NCI-H2081 treated with DMSO at 0.1 percent for 48 hours (cell line): Measurements from ENCODE around the gene GLI3.

Experiments used
- DNase-seq: peaks from one replicate; lab custom pipeline; 2025; lab: John Stamatoyannopoulos, UW

Gene GLI3

DNA sequence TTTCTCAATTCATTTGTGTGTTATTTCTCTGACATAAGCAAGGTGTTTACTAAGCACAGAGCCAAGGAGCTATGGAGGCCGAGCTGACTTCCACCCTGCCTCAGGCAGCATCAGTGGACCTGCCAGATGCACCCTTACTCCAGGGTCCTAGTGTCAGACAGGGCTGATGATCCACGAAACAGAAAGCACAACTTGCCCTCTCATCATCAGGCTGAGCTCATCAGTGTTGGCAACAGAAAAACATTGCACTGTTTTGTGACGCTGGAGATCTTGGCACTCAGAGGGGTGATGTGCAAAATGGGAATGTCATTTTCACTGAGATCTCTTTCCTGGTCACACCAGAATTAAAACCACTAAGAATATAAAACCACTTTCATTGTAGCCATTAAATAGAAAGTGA lies 201.8 kb downstream of the GLI3 start:
- no peak for DNase-seq

- DNase-seq, result no peak
Observed at GRCh38 chr7:42033480-42033879, 203.5 kb downstream of the GLI3 start.

DNA sequence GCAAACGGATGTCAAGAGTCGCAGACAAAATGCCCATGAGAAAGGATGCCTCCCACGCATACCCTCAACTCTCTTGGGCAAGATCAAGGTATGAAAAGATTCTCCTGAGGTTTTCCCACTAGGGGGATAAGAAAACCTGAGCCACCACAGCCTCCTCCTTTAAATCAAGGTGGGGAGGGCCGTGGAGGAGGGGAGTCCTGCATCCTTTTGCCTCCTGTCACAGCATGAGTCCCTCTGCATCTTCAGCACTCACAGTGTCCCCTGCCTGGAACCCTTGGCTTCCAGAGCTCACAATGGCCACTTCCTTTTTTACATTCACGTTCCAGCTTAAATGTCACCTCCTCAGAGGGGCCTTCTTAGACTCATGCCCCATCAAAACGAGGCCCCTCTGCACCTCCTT lies 207.6 kb downstream of the GLI3 start:
- DNase-seq, result no peak

DNA sequence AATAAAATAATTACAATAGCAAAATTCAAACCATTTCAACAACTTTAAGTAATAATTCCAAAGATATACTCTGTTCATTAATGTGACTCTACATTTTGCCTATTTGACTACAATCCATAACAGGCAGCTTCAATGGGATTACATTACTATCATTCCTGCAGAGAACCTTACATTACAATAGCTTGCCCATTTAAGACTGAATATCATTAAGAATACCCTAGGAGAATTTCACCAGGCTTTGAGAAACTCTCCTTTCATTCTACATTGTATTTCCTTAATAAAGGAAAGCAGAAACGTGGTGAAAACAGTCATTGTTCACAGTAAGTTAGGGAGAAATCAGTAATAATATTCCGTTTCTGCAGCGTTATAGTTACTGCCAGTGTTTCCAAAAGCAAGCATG lies 209.5 kb downstream of the GLI3 start:
- no peak for DNase-seq

DNA sequence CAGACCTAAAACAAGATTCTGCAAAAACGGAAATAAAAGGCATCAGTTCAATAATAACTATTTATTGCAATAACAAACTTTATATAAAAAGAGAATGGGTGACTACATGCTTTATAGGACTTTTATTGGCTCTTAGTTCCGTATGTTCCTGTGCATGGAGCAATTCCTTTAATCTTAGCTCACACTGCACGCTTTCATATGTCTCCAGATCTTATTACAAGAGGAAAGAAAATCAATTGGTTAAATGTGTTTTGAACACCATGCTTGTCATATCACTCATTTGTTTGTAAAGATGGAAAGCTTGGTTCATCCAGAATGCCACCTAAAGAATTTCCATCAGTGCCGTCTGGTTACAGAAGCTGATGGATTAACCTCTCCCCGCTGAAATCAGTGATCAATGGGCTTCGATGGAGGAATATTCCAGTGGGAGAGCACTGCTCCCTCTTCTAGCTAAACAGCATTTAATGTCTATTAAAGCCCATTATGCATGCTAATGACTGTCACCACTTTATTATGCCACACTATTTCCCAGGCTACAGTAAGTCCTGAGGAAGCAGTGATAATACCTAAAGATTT lies 210.3 kb downstream of the GLI3 start:
- no peak for DNase-seq

GRCh38 chr7:42025635-42026375 lies 211.2 kb downstream of the GLI3 start:
- DNase-seq, result no peak

GRCh38 chr7:42024537-42024936 lies 212.5 kb downstream of the GLI3 start:
- DNase-seq, result no peak

DNA sequence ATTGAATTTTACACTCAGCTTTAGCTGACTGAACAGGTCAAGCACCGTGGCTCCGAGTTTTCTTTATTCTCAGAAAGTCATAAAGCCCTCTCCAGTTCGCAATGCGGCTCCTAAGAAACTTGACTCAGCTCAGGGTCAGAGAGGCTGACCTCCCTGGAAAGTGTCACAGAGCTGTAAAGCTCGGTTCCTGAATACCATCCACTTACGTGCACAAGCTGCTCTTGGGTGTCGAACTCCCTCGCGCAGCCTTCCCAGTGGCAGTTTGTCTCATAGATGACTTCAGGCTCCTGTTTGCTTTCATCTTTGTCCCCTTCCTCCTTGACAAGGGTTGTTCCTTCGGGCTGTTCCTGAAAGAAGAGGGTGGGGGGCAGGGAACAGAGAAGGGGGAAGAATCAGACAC lies 213.7 kb downstream of the GLI3 start:
- no peak for DNase-seq

DNA sequence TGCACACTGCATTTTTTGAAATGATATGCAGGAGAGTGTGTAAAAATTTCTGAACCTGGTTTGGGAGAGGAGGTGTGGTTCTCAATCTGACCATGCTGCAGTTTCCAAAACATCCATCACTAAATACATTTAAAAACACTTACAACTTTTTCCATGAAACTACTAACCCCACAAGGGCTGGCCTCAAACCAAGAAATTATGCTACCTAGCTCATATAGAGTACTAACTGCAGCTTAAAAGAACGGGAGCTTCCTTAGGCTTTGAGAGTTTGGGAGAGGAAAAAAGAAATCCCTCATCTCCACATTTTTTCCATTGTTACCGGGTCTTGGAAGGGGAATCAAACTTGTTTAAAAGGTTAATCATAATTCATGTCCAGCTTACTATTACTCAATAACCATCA lies 214.2 kb downstream of the GLI3 start:
- DNase-seq, result no peak

- no peak for DNase-seq
Observed at GRCh38 chr7:42022056-42022455, 215.0 kb downstream of the GLI3 start.

DNA sequence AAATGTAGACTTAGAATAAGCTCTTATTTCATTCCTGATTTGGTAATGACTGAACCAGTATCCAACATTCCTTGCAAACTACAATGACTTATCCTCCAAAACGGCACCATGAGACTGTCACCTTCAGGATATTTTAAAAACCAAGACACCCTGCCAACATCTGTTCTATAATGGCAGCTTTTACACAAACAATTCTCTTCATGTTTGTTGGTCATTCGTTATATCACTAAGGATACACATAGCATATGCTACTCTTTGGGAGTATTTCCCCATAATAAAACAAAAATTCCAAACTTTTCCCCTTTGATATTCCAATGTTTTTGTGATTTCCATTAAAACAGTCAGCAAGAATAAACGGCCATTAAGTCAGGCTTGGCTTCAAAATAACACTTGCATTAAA lies 215.4 kb downstream of the GLI3 start:
- no peak for DNase-seq

DNA sequence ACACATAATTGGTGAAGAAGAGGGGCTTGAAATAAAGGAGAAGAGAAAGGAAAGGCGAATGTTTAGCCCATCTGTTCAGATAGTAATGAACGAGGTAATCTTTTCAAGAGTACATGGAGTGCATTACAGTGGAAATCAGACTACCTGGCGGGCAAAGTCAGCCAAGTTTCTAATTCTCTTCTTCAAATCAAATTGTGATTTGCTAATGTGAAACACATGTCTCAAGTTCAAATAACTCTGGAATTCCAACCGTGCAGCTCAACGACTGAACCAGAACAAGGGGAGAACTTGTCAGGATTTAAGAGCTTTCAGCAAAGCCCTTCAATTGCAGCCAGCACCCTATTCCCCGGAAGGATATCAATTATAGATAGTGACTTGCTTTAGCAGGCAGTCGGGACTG lies 216.9 kb downstream of the GLI3 start:
- no peak for DNase-seq

GRCh38 chr7:42017349-42017986 lies 219.5 kb downstream of the GLI3 start:
- DNase-seq, result no peak

GRCh38 chr7:42016517-42016916 lies 220.5 kb downstream of the GLI3 start:
- DNase-seq, result no peak

- DNase-seq, result no peak
Observed at GRCh38 chr7:42014625-42015618, 222.1 kb downstream of the GLI3 start.

GRCh38 chr7:42012786-42013360 lies 224.1 kb downstream of the GLI3 start:
- no peak for DNase-seq

- no peak for DNase-seq
Observed at GRCh38 chr7:42012313-42012712, 224.7 kb downstream of the GLI3 start.

- DNase-seq, result no peak
Observed at GRCh38 chr7:42011846-42012245, 225.2 kb downstream of the GLI3 start.

DNA sequence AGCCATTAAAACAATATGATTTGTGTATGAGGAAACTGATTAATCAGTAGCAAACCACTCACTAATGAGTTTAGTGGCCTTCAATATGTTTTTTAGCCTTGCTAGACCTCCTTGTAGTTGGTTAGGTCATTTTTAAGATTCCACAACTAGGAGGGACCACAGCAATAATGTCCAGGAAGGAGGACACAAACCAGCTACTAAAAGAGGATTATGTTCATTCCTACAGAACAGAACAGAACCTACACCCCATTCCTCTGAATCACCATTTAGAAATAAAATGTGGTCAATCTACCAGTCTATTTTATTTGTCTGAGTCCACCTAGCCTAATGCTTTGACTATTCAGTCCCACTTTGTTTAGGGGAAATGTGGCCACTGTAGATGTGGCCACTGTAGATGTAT lies 226.3 kb downstream of the GLI3 start:
- DNase-seq, result no peak

DNA sequence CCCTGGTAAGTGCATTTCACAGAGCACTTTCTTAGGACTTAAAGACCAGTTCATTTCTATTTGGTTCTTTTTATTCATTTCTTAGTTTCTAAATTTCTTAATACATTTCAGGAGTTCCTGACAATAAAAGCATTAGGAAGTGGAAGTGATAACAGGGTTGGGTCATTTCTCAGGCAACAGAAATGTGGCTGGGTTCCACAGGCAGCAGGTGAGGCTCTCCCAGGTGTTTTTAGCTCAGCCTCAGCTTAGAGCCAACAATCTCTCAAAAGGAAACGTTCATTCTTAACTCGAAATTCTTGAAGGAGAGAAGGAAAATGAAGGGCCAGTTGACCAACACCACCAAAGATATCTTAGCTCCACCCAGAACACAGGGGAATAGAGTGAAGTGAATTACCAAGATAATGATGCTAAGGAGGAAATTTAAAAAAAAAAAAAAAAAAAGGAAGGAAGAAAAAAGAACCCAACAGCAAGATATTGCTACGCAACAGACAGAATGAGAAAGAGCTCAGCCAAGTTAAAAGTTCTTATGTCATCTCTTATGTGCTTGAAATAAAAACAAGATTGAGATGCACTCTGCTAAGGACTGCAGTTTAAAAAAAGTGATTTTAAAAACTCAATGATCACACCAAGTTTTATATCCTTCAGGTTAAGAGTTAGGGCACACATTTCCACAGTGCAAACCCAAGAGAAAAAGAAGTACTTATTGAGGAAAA lies 230.1 kb downstream of the GLI3 start:
- no peak for DNase-seq

DNA sequence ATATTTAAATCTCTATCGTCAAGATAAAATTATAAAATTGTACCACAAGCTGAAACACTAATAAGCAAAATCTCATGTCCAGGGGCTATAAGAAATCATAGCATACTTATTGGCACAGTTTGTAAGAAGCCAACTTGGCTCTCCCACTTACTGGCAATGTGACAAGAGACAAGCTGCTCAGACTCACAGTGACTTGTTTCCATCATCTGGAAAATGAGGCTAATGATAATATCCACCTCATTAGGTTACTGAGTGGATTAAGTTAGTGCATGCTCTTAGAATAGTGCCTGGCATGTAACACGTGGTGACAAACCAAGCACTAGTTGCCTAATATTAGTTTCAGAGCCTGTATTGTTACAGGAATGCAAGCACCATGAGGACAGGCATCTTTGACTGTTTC lies 234.4 kb downstream of the GLI3 start:
- DNase-seq, result no peak
